ENCODE measurements around the gene CASQ2.

The CASQ2 gene

GRCh38 chr1:115658646-115659045 is 109.9 kb downstream of the CASQ2 start:
- no peak for DNase-seq

GRCh38 chr1:115656461-115657077 is 111.9 kb downstream of the CASQ2 start:
- no peak for DNase-seq

- no peak for DNase-seq
Observed at GRCh38 chr1:115655916-115656315, 112.6 kb downstream of the CASQ2 start.

GRCh38 chr1:115655306-115655663 is 113.2 kb downstream of the CASQ2 start:
- no peak for DNase-seq

GRCh38 chr1:115654663-115655305 is 113.7 kb downstream of the CASQ2 start:
- no peak for DNase-seq

- DNase-seq, result no peak
Observed at GRCh38 chr1:115654125-115654524, 114.4 kb downstream of the CASQ2 start.

DNA sequence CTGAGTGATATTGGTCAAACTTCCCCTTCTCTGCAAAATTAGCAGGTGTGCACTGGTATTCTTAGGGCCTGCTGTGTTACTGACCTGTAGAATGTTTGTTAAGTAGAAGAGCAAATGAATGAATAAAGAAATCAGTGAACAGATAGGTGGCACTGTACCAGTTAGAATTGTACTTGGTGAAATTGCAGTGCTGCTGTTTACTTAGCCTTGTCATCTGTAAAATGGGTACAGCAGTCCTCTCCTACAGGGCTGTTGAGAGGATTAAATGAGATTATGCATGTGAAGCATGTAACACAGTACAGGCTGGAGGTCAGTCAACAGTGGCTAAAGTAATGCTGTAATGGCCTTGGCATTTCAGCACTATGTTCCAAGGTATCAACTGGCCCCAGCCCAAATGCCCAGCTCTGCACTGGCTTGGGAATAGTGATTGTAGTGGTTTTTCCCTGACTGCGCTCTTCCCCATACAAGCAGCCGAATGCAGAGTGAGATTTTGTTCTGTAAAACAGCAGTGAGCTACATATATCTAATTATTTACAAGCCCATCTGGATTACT is 116.2 kb downstream of the CASQ2 start:
- DNase-seq, result no peak

- no peak for DNase-seq
Observed at GRCh38 chr1:115651391-115651790, 117.1 kb downstream of the CASQ2 start.

DNA sequence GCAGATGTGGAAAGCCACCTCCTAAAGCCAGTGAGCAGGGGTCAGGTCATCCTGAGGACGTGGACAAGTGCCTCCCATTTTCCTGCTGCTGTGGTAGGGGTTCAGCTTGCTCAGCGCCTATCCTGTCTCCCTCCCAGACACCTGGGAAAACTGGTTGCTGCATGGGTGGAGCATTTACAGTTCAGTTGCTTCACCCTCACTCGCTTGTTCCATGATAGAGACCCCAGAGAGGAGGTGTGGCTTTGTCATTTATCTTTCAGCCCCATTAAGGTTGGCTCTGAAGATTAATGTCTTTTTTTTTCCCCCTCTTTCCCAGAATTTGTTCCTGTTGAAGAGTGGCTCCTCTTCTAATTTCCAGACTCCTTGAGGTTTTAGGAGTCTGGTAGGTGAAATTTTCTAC is 117.6 kb downstream of the CASQ2 start:
- DNase-seq, result no peak

Data from inflammatory macrophage treated with lipopolysaccharide for 4 hours (primary cell).